ENCODE measurements around the gene WASF1. TPM values are rescaled to one million over a fixed set of nuclear protein-coding genes. Genes with fewer than 3 reads are reported as not detected.
"Not testable (repeated sequence)": the region's sequence is repeated elsewhere in the genome, so short reads cannot be mapped to it uniquely, and the experiment has no call there.

WASF1 gene
- total and polyA plus RNA-seq, 2 donors from 2014 or later, result 6.5 to 9.7 TPM

- DNase-seq (no peak), FAIRE-seq (no peak)
- Histone ChIP-seq H3K4me1 (ENCODE audit: control insufficient read depth in 2 of 3, insufficient read depth in 2 of 3, low read depth in 1 of 3, low read length in 3 of 3) (no peaks in the 10 kb centered on the region), H3K36me3 (ENCODE audit: control insufficient read depth in 2 of 3, insufficient read depth in 3 of 3, low read length in 3 of 3) (no peaks in the 10 kb centered on the region), H3K27ac (ENCODE audit: low read depth in 2 of 2, low read length in 2 of 2) (no peak overlapping the region), H3K9me3 (ENCODE audit: control insufficient read depth in 2 of 3, insufficient read depth in 1 of 3, low read length in 3 of 3) (no peaks in the 10 kb centered on the region), H3K4me3 (ENCODE audit: low read length in 3 of 3) (no peak overlapping the region), H3K27me3 (ENCODE audit: control insufficient read depth, insufficient read depth, low read length) (no peaks in the 10 kb centered on the region), H3K9ac (ENCODE audit: low read length in 3 of 3) (no peak overlapping the region)
- no peak for TF ChIP-seq CTCF (IDR thresholded peaks at IDR 0.05; ENCODE audit: borderline replicate concordance, extremely low read depth, insufficient read depth)
- intact Hi-C loops (cut with DNase I), result no loop called here
Observed at GRCh38 chr6:110083875-110084585, 95.4 kb downstream of the WASF1 start.

- H3K27me3 ChIP-seq (ENCODE audit: control insufficient read depth, insufficient read depth, low read length), result no peaks in the 10 kb centered on the region
- no peak overlapping the region for H3K9ac ChIP-seq (ENCODE audit: low read length in 3 of 3)
- H3K4me3 ChIP-seq (ENCODE audit: low read length in 3 of 3), result no peak overlapping the region
- H3K4me1 ChIP-seq (ENCODE audit: control insufficient read depth in 2 of 3, insufficient read depth in 2 of 3, low read depth in 1 of 3, low read length in 3 of 3), result no peaks in the 10 kb centered on the region
- no peak for FAIRE-seq
- no peak for DNase-seq
- TF ChIP-seq CTCF (IDR thresholded peaks at IDR 0.05; ENCODE audit: borderline replicate concordance, extremely low read depth, insufficient read depth), result no peak
- no peak overlapping the region for H3K27ac ChIP-seq (ENCODE audit: low read depth in 2 of 2, low read length in 2 of 2)
- intact Hi-C loops (cut with DNase I), result no loop called here
- H3K9me3 ChIP-seq (ENCODE audit: control insufficient read depth in 2 of 3, insufficient read depth in 1 of 3, low read length in 3 of 3), result no peaks in the 10 kb centered on the region
- no peaks in the 10 kb centered on the region for H3K36me3 ChIP-seq (ENCODE audit: control insufficient read depth in 2 of 3, insufficient read depth in 3 of 3, low read length in 3 of 3)
Observed at GRCh38 chr6:110075406-110075805, 104.1 kb downstream of the WASF1 start.

- H3K36me3 ChIP-seq (ENCODE audit: control insufficient read depth in 2 of 3, insufficient read depth in 3 of 3, low read length in 3 of 3); H3K27ac ChIP-seq (ENCODE audit: low read depth in 2 of 2, low read length in 2 of 2); FAIRE-seq; H3K27me3 ChIP-seq (ENCODE audit: control insufficient read depth, insufficient read depth, low read length); H3K9ac ChIP-seq (ENCODE audit: low read length in 3 of 3); intact Hi-C loops (cut with DNase I); H3K4me3 ChIP-seq (ENCODE audit: low read length in 3 of 3); H3K4me1 ChIP-seq (ENCODE audit: control insufficient read depth in 2 of 3, insufficient read depth in 2 of 3, low read depth in 1 of 3, low read length in 3 of 3); DNase-seq; H3K9me3 ChIP-seq (ENCODE audit: control insufficient read depth in 2 of 3, insufficient read depth in 1 of 3, low read length in 3 of 3): not testable (repeated sequence)
Observed at GRCh38 chr6:110073474-110073873, 106.0 kb downstream of the WASF1 start.

- TF ChIP-seq CTCF (IDR thresholded peaks at IDR 0.05; ENCODE audit: borderline replicate concordance, extremely low read depth, insufficient read depth), result no peak
- no peaks in the 10 kb centered on the region for H3K9me3 ChIP-seq (ENCODE audit: control insufficient read depth in 2 of 3, insufficient read depth in 1 of 3, low read length in 3 of 3)
- no peak overlapping the region for H3K4me3 ChIP-seq (ENCODE audit: low read length in 3 of 3)
- FAIRE-seq, result no peak
- H3K27ac ChIP-seq (ENCODE audit: low read depth in 2 of 2, low read length in 2 of 2), result no peak overlapping the region
- H3K36me3 ChIP-seq (ENCODE audit: control insufficient read depth in 2 of 3, insufficient read depth in 3 of 3, low read length in 3 of 3), result no peaks in the 10 kb centered on the region
- no peak overlapping the region for H3K9ac ChIP-seq (ENCODE audit: low read length in 3 of 3)
- intact Hi-C loops (cut with DNase I), result no loop called here
- no peaks in the 10 kb centered on the region for H3K27me3 ChIP-seq (ENCODE audit: control insufficient read depth, insufficient read depth, low read length)
- H3K4me1 ChIP-seq (ENCODE audit: control insufficient read depth in 2 of 3, insufficient read depth in 2 of 3, low read depth in 1 of 3, low read length in 3 of 3), result no peaks in the 10 kb centered on the region
- DNase-seq, result no peak
Observed at GRCh38 chr6:110068592-110068967, 110.9 kb downstream of the WASF1 start.
